ENCODE measurements around the gene NPAS3.

The NPAS3 gene

GRCh38 chr14:33541171-33541570, 602.5 kb downstream of the NPAS3 start:
- Histone ChIP-seq H3K4me3 (ENCODE audit: low read length) (no peak overlapping the region), H3K9ac (ENCODE audit: low read length) (no peak overlapping the region), H3K27me3 (ENCODE audit: control insufficient read depth, insufficient read depth, low read length) (no peaks in the 10 kb centered on the region)

DNA sequence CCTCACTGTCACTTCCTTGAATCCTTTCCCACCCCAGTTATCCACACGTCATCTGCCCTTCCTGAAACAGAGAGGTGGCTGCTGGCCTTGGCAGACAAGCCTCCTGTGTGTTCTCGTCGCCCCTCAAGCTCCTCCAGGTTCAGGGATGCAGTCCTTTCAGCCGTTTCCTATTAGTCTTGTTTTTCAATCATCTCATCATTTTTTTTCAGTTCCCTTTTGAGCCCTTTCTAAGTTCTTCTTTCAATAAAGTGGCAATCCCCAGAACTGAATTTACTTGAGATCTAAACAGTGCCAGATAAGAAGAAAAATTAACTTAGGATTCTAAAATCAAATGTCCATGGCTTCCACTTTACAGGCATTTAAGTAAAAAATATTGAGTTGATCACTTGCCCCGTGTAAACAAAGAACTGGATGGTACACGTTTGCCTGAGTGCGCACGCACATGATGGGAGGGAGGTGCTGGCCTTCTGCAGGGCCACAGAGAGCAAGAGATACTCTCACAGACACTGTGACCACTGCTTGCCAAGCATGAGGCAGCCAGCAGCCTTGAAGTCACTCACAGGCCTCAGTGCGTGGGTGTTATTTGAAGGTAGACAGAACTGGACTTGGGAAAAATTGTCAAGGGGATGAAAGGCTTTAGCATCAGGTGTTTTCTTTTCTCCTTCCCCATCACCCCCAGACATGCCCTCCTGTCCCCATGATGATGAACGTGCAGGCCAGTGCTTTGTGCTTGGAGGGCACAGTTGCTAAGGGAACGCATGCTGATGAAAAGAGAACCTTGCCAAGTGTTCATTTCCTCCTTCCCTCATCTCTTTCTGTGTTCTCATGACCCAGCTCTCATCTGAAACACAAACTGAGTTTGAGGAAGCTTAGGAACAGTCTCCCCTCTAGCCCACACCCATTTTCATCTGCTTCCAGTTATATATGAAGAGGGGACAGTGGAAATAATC, 603.9 kb downstream of the NPAS3 start:
- Histone ChIP-seq H3K9ac (ENCODE audit: low read length) (no peak overlapping the region), H3K4me3 (ENCODE audit: low read length) (no peak overlapping the region), H3K27ac (ENCODE audit: low read length) (no peak overlapping the region)

More at GRCh38 chr14:33541171-33541570, 602.5 kb downstream of the NPAS3 start:
- H3K9me3 ChIP-seq (ENCODE audit: control insufficient read depth, low read depth, low read length), result no peaks in the 10 kb centered on the region
- no peak overlapping the region for H3K27ac ChIP-seq (ENCODE audit: low read length)
- no peaks in the 10 kb centered on the region for H3K4me1 ChIP-seq (ENCODE audit: control insufficient read depth, low read depth, low read length)
- no peaks in the 10 kb centered on the region for H3K36me3 ChIP-seq (ENCODE audit: control insufficient read depth, low read depth, low read length)

DNA sequence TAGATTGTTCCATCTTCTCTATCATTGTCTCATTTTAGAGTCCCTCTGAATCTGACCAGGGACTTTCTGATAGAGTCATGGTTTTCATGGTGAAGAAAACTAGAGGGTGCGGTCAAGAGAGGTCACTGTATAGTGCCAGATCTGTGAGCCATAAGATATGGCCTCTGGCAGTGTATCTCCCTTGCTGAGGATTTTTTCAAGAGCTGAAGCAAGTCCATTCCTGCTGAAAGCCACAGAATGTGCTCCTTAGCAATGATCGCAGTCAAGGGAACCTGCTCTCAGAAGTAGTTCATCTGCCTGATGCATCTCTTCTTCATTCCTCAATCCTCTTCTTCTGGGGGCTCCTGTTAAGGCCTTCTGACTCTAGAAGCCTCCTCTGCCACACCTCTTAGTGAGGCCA, 607.0 kb downstream of the NPAS3 start:
- H3K4me3 ChIP-seq (ENCODE audit: low read length), result no peak overlapping the region
- H3K27ac ChIP-seq (ENCODE audit: low read length), result no peak overlapping the region
- H3K27me3 ChIP-seq (ENCODE audit: control insufficient read depth, insufficient read depth, low read length), result no peaks in the 10 kb centered on the region
- H3K9me3 ChIP-seq (ENCODE audit: control insufficient read depth, low read depth, low read length), result no peaks in the 10 kb centered on the region
- no peaks in the 10 kb centered on the region for H3K36me3 ChIP-seq (ENCODE audit: control insufficient read depth, low read depth, low read length)
- H3K4me1 ChIP-seq (ENCODE audit: control insufficient read depth, low read depth, low read length), result no peaks in the 10 kb centered on the region
- no peak overlapping the region for H3K9ac ChIP-seq (ENCODE audit: low read length)

More for the DNA sequence above, 603.9 kb downstream of the NPAS3 start:
- no peaks in the 10 kb centered on the region for H3K36me3 ChIP-seq (ENCODE audit: control insufficient read depth, low read depth, low read length)
- H3K27me3 ChIP-seq (ENCODE audit: control insufficient read depth, insufficient read depth, low read length), result no peaks in the 10 kb centered on the region
- no peaks in the 10 kb centered on the region for H3K9me3 ChIP-seq (ENCODE audit: control insufficient read depth, low read depth, low read length)
- no peaks in the 10 kb centered on the region for H3K4me1 ChIP-seq (ENCODE audit: control insufficient read depth, low read depth, low read length)

- no peaks in the 10 kb centered on the region for H3K9me3 ChIP-seq (ENCODE audit: control insufficient read depth, low read depth, low read length)
- no peak overlapping the region for H3K27ac ChIP-seq (ENCODE audit: low read length)
- no peaks in the 10 kb centered on the region for H3K36me3 ChIP-seq (ENCODE audit: control insufficient read depth, low read depth, low read length)
- no peak overlapping the region for H3K4me3 ChIP-seq (ENCODE audit: low read length)
- no peaks in the 10 kb centered on the region for H3K27me3 ChIP-seq (ENCODE audit: control insufficient read depth, insufficient read depth, low read length)
- H3K9ac ChIP-seq (ENCODE audit: low read length), result no peak overlapping the region
- peaks cover 6% of the 10 kb centered on the region for H3K4me1 ChIP-seq (ENCODE audit: control insufficient read depth, low read depth, low read length)
Observed at GRCh38 chr14:33548606-33549005, 609.9 kb downstream of the NPAS3 start.

DNA sequence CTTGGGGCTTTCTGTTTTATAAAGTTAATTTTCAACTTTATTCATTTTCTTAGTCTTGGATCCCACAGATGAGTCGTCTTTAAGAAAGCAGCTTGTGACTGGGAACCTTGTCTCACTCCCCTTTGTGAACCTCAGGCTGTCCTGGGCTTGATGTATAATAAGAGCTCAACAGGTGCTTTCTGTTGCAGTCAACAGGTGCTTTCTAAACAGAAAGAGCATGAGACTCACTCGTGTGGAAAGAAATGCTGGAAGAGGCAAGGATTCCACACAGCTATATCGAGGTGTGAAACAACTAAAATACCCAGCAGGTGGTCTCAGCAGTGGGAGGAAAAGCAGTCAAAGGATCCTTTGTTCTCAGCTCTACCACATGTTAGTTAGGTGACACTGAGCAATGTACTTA, 613.3 kb downstream of the NPAS3 start:
- Histone ChIP-seq H3K27ac (ENCODE audit: low read length) (no peak overlapping the region), H3K9me3 (ENCODE audit: control insufficient read depth, low read depth, low read length) (no peaks in the 10 kb centered on the region), H3K27me3 (ENCODE audit: control insufficient read depth, insufficient read depth, low read length) (no peaks in the 10 kb centered on the region), H3K36me3 (ENCODE audit: control insufficient read depth, low read depth, low read length) (no peaks in the 10 kb centered on the region), H3K9ac (ENCODE audit: low read length) (no peak overlapping the region), H3K4me1 (ENCODE audit: control insufficient read depth, low read depth, low read length) (peaks cover 6% of the 10 kb centered on the region), H3K4me3 (ENCODE audit: low read length) (no peak overlapping the region)

- no peaks in the 10 kb centered on the region for H3K36me3 ChIP-seq (ENCODE audit: control insufficient read depth, low read depth, low read length)
- no peak overlapping the region for H3K9ac ChIP-seq (ENCODE audit: low read length)
- H3K9me3 ChIP-seq (ENCODE audit: control insufficient read depth, low read depth, low read length), result no peaks in the 10 kb centered on the region
- no peaks in the 10 kb centered on the region for H3K27me3 ChIP-seq (ENCODE audit: control insufficient read depth, insufficient read depth, low read length)
- H3K4me3 ChIP-seq (ENCODE audit: low read length), result no peak overlapping the region
- H3K27ac ChIP-seq (ENCODE audit: low read length), result no peak overlapping the region
- H3K4me1 ChIP-seq (ENCODE audit: control insufficient read depth, low read depth, low read length), result peaks cover 6% of the 10 kb centered on the region
Observed at GRCh38 chr14:33553706-33554278, 615.1 kb downstream of the NPAS3 start.

GRCh38 chr14:33554988-33555387, 616.3 kb downstream of the NPAS3 start:
- Histone ChIP-seq H3K4me3 (ENCODE audit: low read length) (no peak overlapping the region), H3K4me1 (ENCODE audit: control insufficient read depth, low read depth, low read length) (peaks cover 6% of the 10 kb centered on the region), H3K9ac (ENCODE audit: low read length) (no peak overlapping the region), H3K27ac (ENCODE audit: low read length) (no peak overlapping the region), H3K27me3 (ENCODE audit: control insufficient read depth, insufficient read depth, low read length) (no peaks in the 10 kb centered on the region), H3K9me3 (ENCODE audit: control insufficient read depth, low read depth, low read length) (no peaks in the 10 kb centered on the region), H3K36me3 (ENCODE audit: control insufficient read depth, low read depth, low read length) (no peaks in the 10 kb centered on the region)

DNA sequence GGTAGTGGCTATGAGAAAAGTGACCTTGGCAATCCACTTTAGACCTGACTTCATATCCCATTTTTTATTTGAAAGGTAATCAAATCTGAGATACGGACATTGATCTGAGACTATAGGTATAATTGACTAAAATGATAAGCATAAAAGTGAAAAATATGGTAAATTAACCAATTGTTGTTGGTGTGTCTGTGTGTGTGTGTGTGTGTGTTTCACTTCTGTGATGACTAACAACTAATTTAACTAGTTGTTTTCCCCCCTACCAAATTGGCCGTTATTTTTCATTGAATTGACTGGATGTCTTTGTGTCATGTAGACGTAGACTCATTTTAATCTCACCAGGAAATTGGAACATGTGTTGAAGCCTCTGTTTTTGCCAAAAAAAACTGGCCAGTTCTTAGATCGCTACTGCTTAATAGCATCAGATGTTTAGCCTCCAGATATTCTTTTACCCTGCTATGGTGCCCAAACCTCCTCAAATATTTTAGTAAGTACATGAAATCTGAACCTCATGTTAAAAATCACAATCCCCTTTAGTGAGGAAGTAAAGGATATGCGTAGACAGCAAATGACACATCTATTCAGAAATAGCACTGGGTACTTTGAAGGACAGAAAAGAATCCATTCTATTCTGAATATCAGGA, 617.2 kb downstream of the NPAS3 start:
- no peak overlapping the region for H3K9ac ChIP-seq (ENCODE audit: low read length)
- H3K4me3 ChIP-seq (ENCODE audit: low read length), result no peak overlapping the region
- H3K9me3 ChIP-seq (ENCODE audit: control insufficient read depth, low read depth, low read length), result no peaks in the 10 kb centered on the region
- no peak overlapping the region for H3K27ac ChIP-seq (ENCODE audit: low read length)
- H3K36me3 ChIP-seq (ENCODE audit: control insufficient read depth, low read depth, low read length), result no peaks in the 10 kb centered on the region
- no peaks in the 10 kb centered on the region for H3K27me3 ChIP-seq (ENCODE audit: control insufficient read depth, insufficient read depth, low read length)
- peaks cover 6% of the 10 kb centered on the region for H3K4me1 ChIP-seq (ENCODE audit: control insufficient read depth, low read depth, low read length)

DNA sequence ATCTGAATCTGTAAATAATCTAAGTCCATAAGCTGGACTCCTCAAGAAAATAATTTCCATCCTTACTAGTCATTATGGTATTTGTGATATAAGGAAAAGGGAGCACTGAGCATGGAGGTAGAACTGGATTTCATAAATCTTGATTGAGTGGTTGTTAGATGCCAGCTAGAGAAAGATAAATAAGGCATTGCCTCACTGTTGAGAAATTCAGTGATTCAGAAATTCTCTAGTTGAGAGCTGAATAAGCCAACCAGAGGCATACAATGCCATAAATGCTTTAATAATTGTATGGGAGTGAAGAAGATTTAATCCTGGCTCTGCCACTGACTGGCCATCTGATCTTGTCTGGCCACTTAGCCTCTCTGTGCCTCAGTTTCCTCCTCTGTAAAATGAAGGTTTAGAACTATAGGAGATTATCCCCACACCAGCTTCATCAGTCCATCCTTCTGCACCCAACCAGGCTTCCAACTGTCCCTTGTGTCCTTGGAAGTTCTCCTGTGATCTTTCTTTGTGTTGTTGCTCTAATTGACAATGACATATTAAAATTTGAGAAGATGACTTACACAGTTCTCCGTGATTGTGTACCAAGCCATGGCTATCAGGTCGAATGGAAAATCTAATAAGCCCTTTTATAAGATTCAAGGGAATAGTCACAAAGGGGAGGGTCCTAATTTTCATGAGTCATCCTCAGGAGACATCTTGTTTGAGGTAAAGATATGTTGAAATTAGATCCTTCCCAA, 617.9 kb downstream of the NPAS3 start:
- Histone ChIP-seq H3K4me1 (ENCODE audit: control insufficient read depth, low read depth, low read length) (peaks cover 6% of the 10 kb centered on the region), H3K27me3 (ENCODE audit: control insufficient read depth, insufficient read depth, low read length) (no peaks in the 10 kb centered on the region), H3K9ac (ENCODE audit: low read length) (no peak overlapping the region), H3K36me3 (ENCODE audit: control insufficient read depth, low read depth, low read length) (no peaks in the 10 kb centered on the region), H3K4me3 (ENCODE audit: low read length) (no peak overlapping the region), H3K9me3 (ENCODE audit: control insufficient read depth, low read depth, low read length) (no peaks in the 10 kb centered on the region), H3K27ac (ENCODE audit: low read length) (no peak overlapping the region)

GRCh38 chr14:33560718-33561431, 622.2 kb downstream of the NPAS3 start:
- Histone ChIP-seq H3K27me3 (ENCODE audit: control insufficient read depth, insufficient read depth, low read length) (no peaks in the 10 kb centered on the region), H3K4me1 (ENCODE audit: control insufficient read depth, low read depth, low read length) (peaks cover 18% of the 10 kb centered on the region), H3K27ac (ENCODE audit: low read length) (no peak overlapping the region), H3K36me3 (ENCODE audit: control insufficient read depth, low read depth, low read length) (no peaks in the 10 kb centered on the region), H3K4me3 (ENCODE audit: low read length) (no peak overlapping the region), H3K9me3 (ENCODE audit: control insufficient read depth, low read depth, low read length) (no peaks in the 10 kb centered on the region), H3K9ac (ENCODE audit: low read length) (no peak overlapping the region)

Measured in iPS-18a (cell line).